Adrenal gland (tissue), 12 donors: ENCODE results near the gene OCLN. TPM values are rescaled to one million over a fixed set of nuclear protein-coding genes. Genes with fewer than 3 reads are reported as not detected.

Experiments
- DNase-seq, 7 donors: peaks; one replicate each; pipeline ENCODE4 v3.0.0-alpha.2; 2019 to 2020
- H3K27ac ChIP-seq, 5 donors: fragments of 200-600 bp; sonication (generic) in 4 of 5; 1 replicate in 3 of 5; 2 replicates in 2 of 5; pipeline versions ENCODE4 v1.5.1 to v1.8.0; 2016 to 2020; ENCODE audit warnings: mild to moderate bottlenecking in 1 of 5
- H3K27me3 ChIP-seq: fragments of 200-600 bp; 2 replicates; pipeline ENCODE4 v1.8.0; 2021
- H3K36me3 ChIP-seq, 2 donors: fragments of 200-600 bp; replicated peaks in 1 of 2; 1 replicate in 1 of 2; 2 replicates in 1 of 2; pipeline versions ENCODE4 v1.5.1 to v1.8.0; 2018 to 2022
- H3K4me1 ChIP-seq, 2 donors: fragments of 200-600 bp; replicated peaks in 1 of 2; 1 replicate in 1 of 2; 2 replicates in 1 of 2; pipeline versions ENCODE4 v1.5.1 to v1.8.0; 2018 to 2021
- H3K4me3 ChIP-seq, 4 donors: fragments of 200-600 bp; sonication (generic) in 3 of 4; one replicate each; pipeline ENCODE4 v1.5.1; 2016 to 2018
- H3K9me3 ChIP-seq, 3 donors: fragments of 200-600 bp; sonication (generic) in 1 of 3; replicated peaks in 1 of 3; 1 replicate in 2 of 3; 2 replicates in 1 of 3; pipeline versions ENCODE4 v1.5.1 to v1.8.0; 2016 to 2021
- POLR2A ChIP-seq, 2 donors: fragments of 450-650 bp; IDR thresholded peaks; one replicate each; pipeline ENCODE4 v1.6.1; 2017; ENCODE audit warnings: antibody characterized with exemption in 2 of 2, mild to moderate bottlenecking in 2 of 2, moderate library complexity in 1 of 2
- WGBS, 4 donors: extraction: QIAGEN DNeasy Blood & Tissue Kit in 2 of 4; methylation state at CpG; one replicate each; pipeline versions ENCODE4 v1.1.5 to v1.1.7; 2013 to 2017; 5-methylcytosine and 5-hydroxymethylcytosine counted together
- intact Hi-C, 2 donors: fragments of 100-400 bp; cut with DNase I; formaldehyde crosslinking; loops; one replicate each; pipeline versions ENCODE4 v1.14.1 to v1.15.0; 2022 to 2023
- polyA plus RNA-seq, 3 donors: library from polyadenylated mRNA; stranded (reverse); fragments of 200-250 nt in 2 of 3; fragments of 350-450 nt in 1 of 3; fragmentation: Illumina TruSeq in 1 of 3; extraction: RNeasy Lipid Tissue Mini Kit (QIAGEN cat#74804) in 1 of 3; gene quantifications; one replicate each; pipeline ENCODE4 v1.2.3, GENCODE V29; 2013 to 2014
- total RNA-seq, 9 donors: library from RNA; depleted of rRNA in 4 of 9; stranded (reverse); fragments of >200 nt in 4 of 9; fragments of 120-200 nt in 1 of 9; fragmentation: NEBNext Ultra II Directional in 1 of 9; extraction: Animal tissue kit (Norgen Biotek cat#: 25700) in 1 of 9; gene quantifications; one replicate each; pipeline versions ENCODE4 v1.1.0 to v1.2.4, GENCODE V29; 2013 to 2023
- TF ChIP-seq, protein P1 (sequence below), 6 experiments: fragments of 450-650 bp in 4 of 6; fragments of 200-600 bp in 2 of 6; sonication (generic) in 1 of 6; IDR thresholded peaks; 1 replicate in 5 of 6; 2 replicates in 1 of 6; pipeline versions ENCODE4 v1.5.1 to v1.8.0; 2016 to 2021; ENCODE audit warnings: antibody characterized with exemption in 6 of 6, mild to moderate bottlenecking in 2 of 6, moderate library complexity in 1 of 6
- donor health status: healthy with polysubstance abuse.
- donor health status: Bipolar disorder and iron deficiency.
- donor health status: DM: yes; HTN: yes; CAD: no.
- donor health status: DM: no; HTN: no; CAD: no.
- donor health status: DM: no; HTN: no; CAD: no.
- donor health status: DM: yes; HTN: yes; CAD: no.

The OCLN gene
- total and polyA plus RNA-seq, 12 donors = 0.16 to 8.8 (median 1.0) TPM

DNA sequence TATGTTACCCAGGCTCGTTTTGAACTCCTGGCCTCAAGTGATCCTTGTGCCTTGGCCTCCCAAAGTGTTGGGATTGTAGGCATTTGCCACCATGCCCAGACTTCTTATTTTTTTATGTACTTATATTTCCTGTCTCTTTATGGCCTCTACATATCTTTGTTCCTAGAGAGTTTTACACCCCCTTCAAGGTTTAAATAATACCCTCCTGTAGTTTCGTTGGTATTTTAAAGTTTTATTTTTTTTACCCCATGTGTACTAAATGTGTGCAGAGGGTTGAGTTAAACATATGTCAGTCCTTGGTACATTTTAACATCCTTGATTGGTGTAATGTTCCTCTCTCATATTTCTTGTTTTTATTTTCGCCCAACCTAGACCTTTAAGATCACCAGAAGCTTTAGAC, 29.4 kb downstream of the OCLN start:
- TF ChIP-seq, protein P1, sequence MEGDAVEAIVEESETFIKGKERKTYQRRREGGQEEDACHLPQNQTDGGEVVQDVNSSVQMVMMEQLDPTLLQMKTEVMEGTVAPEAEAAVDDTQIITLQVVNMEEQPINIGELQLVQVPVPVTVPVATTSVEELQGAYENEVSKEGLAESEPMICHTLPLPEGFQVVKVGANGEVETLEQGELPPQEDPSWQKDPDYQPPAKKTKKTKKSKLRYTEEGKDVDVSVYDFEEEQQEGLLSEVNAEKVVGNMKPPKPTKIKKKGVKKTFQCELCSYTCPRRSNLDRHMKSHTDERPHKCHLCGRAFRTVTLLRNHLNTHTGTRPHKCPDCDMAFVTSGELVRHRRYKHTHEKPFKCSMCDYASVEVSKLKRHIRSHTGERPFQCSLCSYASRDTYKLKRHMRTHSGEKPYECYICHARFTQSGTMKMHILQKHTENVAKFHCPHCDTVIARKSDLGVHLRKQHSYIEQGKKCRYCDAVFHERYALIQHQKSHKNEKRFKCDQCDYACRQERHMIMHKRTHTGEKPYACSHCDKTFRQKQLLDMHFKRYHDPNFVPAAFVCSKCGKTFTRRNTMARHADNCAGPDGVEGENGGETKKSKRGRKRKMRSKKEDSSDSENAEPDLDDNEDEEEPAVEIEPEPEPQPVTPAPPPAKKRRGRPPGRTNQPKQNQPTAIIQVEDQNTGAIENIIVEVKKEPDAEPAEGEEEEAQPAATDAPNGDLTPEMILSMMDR (IDR thresholded peaks at IDR 0.05) = no peak
- TF ChIP-seq POLR2A (IDR thresholded peaks at IDR 0.05) = no peak
- H3K4me1 ChIP-seq = no peaks in the 10 kb centered on the region
- no peak overlapping the region for H3K4me3 ChIP-seq
- WGBS, 4 donors = 55 to 68% (median 61%) methylated on average over 3 of the region's 3 CpGs
- no peaks in the 10 kb centered on the region for H3K27me3 ChIP-seq
- H3K27ac ChIP-seq = no peak overlapping the region
- DNase-seq = no peak
- no peaks in the 10 kb centered on the region for H3K9me3 ChIP-seq
- H3K36me3 ChIP-seq = no peaks in the 10 kb centered on the region
- intact Hi-C loops = no loop called here

GRCh38 chr5:69525490-69525889, 32.9 kb downstream of the OCLN start:
- no peak for DNase-seq
- Histone ChIP-seq H3K36me3 (no peaks in the 10 kb centered on the region), H3K27ac (no peak overlapping the region), H3K4me3 (no peak overlapping the region), H3K4me1 (no peaks in the 10 kb centered on the region), H3K9me3 (no peaks in the 10 kb centered on the region), H3K27me3 (no peaks in the 10 kb centered on the region)
- intact Hi-C loops = no loop called here
- 58 to 81% (median 74%) methylated on average over 2 of the region's 2 CpGs for WGBS, 4 donors
- TF ChIP-seq POLR2A (IDR thresholded peaks at IDR 0.05) = no peak
- TF ChIP-seq, protein P1 (IDR thresholded peaks at IDR 0.05) = no peak

DNA sequence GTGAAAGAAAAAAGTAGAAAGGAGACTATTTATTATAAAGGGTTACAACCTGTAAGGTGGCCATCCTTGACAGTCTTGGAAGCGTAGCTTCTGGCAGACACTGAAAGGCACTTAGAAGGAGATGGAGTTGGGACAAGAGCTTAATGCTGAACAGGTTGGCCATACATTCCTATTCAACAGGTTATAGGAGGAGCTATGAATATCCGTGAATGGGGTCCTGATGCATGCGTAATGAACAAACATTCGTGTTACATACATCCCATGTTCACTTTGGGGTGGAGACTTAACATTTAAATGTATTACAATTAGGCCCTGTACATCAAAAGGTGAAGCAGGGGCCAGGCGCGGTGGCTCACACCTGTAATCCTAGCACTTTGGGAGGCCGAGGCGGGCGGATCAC, 34.1 kb downstream of the OCLN start:
- no peaks in the 10 kb centered on the region for H3K9me3 ChIP-seq
- H3K27me3 ChIP-seq = no peaks in the 10 kb centered on the region
- no peaks in the 10 kb centered on the region for H3K36me3 ChIP-seq
- no peak for DNase-seq
- intact Hi-C loops = no loop called here
- no peak overlapping the region for H3K27ac ChIP-seq
- no peak overlapping the region for H3K4me3 ChIP-seq
- no peaks in the 10 kb centered on the region for H3K4me1 ChIP-seq
- no peak for TF ChIP-seq POLR2A (IDR thresholded peaks at IDR 0.05)
- TF ChIP-seq, protein P1 (IDR thresholded peaks at IDR 0.05) = no peak
- WGBS, 4 donors = 91 to 96% (median 93%) methylated on average over 9 of the region's 9 CpGs

DNA sequence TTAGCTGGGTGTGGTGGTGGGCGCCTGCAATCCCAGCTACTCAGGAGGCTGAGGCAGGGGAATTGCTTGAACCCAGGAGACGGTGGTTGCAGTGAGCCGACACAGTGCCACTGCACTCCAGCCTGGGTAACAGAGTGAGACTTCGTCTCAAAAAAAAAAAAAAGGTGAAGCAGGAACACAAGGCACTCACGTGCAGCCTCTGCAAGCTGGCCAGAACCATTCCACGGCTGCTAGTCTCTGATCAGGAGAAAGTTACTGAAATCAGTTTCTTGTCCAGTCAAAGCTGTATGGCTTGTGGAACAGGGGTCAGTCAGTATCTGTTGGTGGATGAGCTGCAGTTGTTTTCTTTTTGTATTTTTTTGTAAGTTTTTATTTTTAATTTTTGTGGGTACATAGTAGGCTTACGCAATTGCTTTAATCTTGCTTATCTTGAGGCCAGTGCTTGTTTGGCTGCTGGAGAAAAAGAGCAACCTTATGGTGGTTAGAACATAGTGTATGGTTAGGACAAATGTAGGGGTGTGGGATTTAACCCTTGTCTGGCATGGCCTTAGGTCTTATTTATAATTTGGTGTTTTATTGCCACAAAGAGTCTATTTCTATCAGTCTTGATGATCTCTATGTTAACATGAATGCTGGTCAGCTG, 34.7 kb downstream of the OCLN start:
- H3K27me3 ChIP-seq = no peaks in the 10 kb centered on the region
- no peaks in the 10 kb centered on the region for H3K4me1 ChIP-seq
- no peak for DNase-seq
- no peak overlapping the region for H3K27ac ChIP-seq
- no peak for TF ChIP-seq POLR2A (IDR thresholded peaks at IDR 0.05)
- TF ChIP-seq, protein P1 (IDR thresholded peaks at IDR 0.05) = no peak
- no peaks in the 10 kb centered on the region for H3K36me3 ChIP-seq
- intact Hi-C loops = no loop called here
- 70 to 86% (median 80%) methylated on average over 7 of the region's 7 CpGs for WGBS, 4 donors
- no peak overlapping the region for H3K4me3 ChIP-seq
- H3K9me3 ChIP-seq = no peaks in the 10 kb centered on the region
